Smooth muscle cell (in vitro differentiated cells): ENCODE data around the gene CCL11. TPM values are rescaled to one million over a fixed set of nuclear protein-coding genes. Genes with fewer than 3 reads are reported as not detected.

ENCODE experiments used
- DNase-seq: peaks from one replicate; lab custom pipeline; 2025; ENCODE audit not compliant: unreplicated experiment; lab: John Stamatoyannopoulos, UW
- H2AFZ ChIP-seq: fragments of 200-600 bp; sonication (generic); 2 replicates; pipeline ENCODE4 v1.6.0; 2016; ENCODE audit warnings: antibody characterized with exemption, low read depth, mild to moderate bottlenecking
- H3F3A ChIP-seq: fragments of 200-600 bp; sonication (generic); 2 replicates; pipeline ENCODE4 v1.6.0; 2017; ENCODE audit warnings: antibody characterized with exemption, low read depth
- H3K27ac ChIP-seq: fragments of 200-600 bp; sonication (generic); 2 replicates; pipeline ENCODE4 v1.5.1; 2016; ENCODE audit warnings: low read depth, mild to moderate bottlenecking
- H3K27me3 ChIP-seq: fragments of 200-600 bp; sonication (generic); 2 replicates; pipeline ENCODE4 v1.6.1; 2016; ENCODE audit warnings: low read depth, mild to moderate bottlenecking
- H3K36me3 ChIP-seq: fragments of 200-600 bp; sonication (generic); 2 replicates; pipeline ENCODE4 v1.5.1; 2016; ENCODE audit warnings: low read depth
- H3K4me1 ChIP-seq: fragments of 200-600 bp; sonication (generic); 2 replicates; pipeline ENCODE4 v1.5.1; 2016; ENCODE audit warnings: low read depth
- H3K4me2 ChIP-seq: fragments of 200-600 bp; sonication (generic); 2 replicates; pipeline ENCODE4 v1.6.0; 2016; ENCODE audit warnings: mild to moderate bottlenecking
- H3K4me3 ChIP-seq: fragments of 200-600 bp; sonication (generic); 2 replicates; pipeline ENCODE4 v1.5.1; 2016; ENCODE audit warnings: mild to moderate bottlenecking
- H3K79me2 ChIP-seq: fragments of 200-600 bp; sonication (generic); 2 replicates; pipeline ENCODE4 v1.6.0; 2016; ENCODE audit warnings: low read depth, mild to moderate bottlenecking
- H3K9ac ChIP-seq: fragments of 200-600 bp; sonication (generic); 2 replicates; pipeline ENCODE4 v1.6.0; 2016; ENCODE audit warnings: low read depth
- H3K9me3 ChIP-seq: fragments of 200-600 bp; sonication (generic); replicated peaks from 2 replicates; pipeline ENCODE4 v1.5.1; 2016; ENCODE audit warnings: low read depth
- H4K20me1 ChIP-seq: fragments of 200-600 bp; sonication (generic); 2 replicates; pipeline ENCODE4 v1.6.0; 2016; ENCODE audit warnings: low read depth
- CTCF ChIP-seq: fragments of 200-600 bp; sonication (generic); IDR thresholded peaks from 2 replicates; pipeline ENCODE4 v1.5.1; 2017; ENCODE audit warnings: borderline replicate concordance, mild to moderate bottlenecking, antibody characterized with exemption; ENCODE audit not compliant: insufficient read depth, poor library complexity, severe bottlenecking
- WGBS: methylation state at CpG from one replicate; pipeline ENCODE4 v1.1.7; 2016; ENCODE audit warnings: low lambda C conversion rate; 5-methylcytosine and 5-hydroxymethylcytosine counted together
- polyA plus RNA-seq: library from polyadenylated mRNA; unstranded; fragments of >200 nt; fragmentation: Nextera tagmentation; extraction: Ambion mirVana; gene quantifications from 2 replicates; pipeline ENCODE4 v1.2.1, GENCODE V29; 2016
- total RNA-seq: library from RNA; depleted of rRNA; stranded (reverse); fragments of >200 nt; gene quantifications from 2 replicates; pipeline ENCODE4 v1.2.3, GENCODE V29; 2014

Gene CCL11
- total and polyA plus RNA-seq, 2 experiments from 2014 or later: not detected

- H3K27me3 ChIP-seq: peaks cover 3% of the 10 kb centered on the region
- H3K4me2 ChIP-seq: no peak overlapping the region
- no peaks in the 10 kb centered on the region for H3F3A ChIP-seq
- no peaks in the 10 kb centered on the region for H3K36me3 ChIP-seq
- no peak overlapping the region for H3K4me3 ChIP-seq
- H2AFZ ChIP-seq: no peak overlapping the region
- no peaks in the 10 kb centered on the region for H4K20me1 ChIP-seq
- H3K79me2 ChIP-seq: no peaks in the 10 kb centered on the region
- no peaks in the 10 kb centered on the region for H3K9me3 ChIP-seq
- no peaks in the 10 kb centered on the region for H3K4me1 ChIP-seq
- no peak for TF ChIP-seq CTCF
- H3K9ac ChIP-seq: no peak overlapping the region
- no peak for DNase-seq
- no peak overlapping the region for H3K27ac ChIP-seq
These were observed 22.8 kb downstream of the CCL11 start for GRCh38 chr17:34308371-34308770.

GRCh38 chr17:34311291-34311690, 25.7 kb downstream of the CCL11 start:
- Histone ChIP-seq H3K9me3 (no peaks in the 10 kb centered on the region), H3F3A (no peaks in the 10 kb centered on the region), H3K4me1 (no peaks in the 10 kb centered on the region), H3K79me2 (no peaks in the 10 kb centered on the region), H3K27ac (no peak overlapping the region), H4K20me1 (no peaks in the 10 kb centered on the region), H3K4me2 (no peak overlapping the region), H3K9ac (no peak overlapping the region), H2AFZ (no peak overlapping the region), H3K27me3 (peaks cover 15% of the 10 kb centered on the region), H3K36me3 (no peaks in the 10 kb centered on the region), H3K4me3 (no peak overlapping the region)
- WGBS: 92% methylated on average over 7 of the region's 7 CpGs
- no peak for TF ChIP-seq CTCF
- DNase-seq: no peak

- TF ChIP-seq CTCF: no peak
- Histone ChIP-seq H3K4me3 (no peak overlapping the region), H3K4me2 (no peak overlapping the region), H3K4me1 (no peaks in the 10 kb centered on the region), H4K20me1 (no peaks in the 10 kb centered on the region), H3K79me2 (no peaks in the 10 kb centered on the region), H2AFZ (no peak overlapping the region), H3K9me3 (no peaks in the 10 kb centered on the region), H3K27me3 (peaks cover 15% of the 10 kb centered on the region), H3F3A (no peaks in the 10 kb centered on the region), H3K36me3 (no peaks in the 10 kb centered on the region), H3K9ac (no peak overlapping the region), H3K27ac (no peak overlapping the region)
- DNase-seq: no peak
- 42% methylated on average over 5 of the region's 5 CpGs for WGBS
These were observed 26.5 kb downstream of the CCL11 start for GRCh38 chr17:34312080-34312479.

- Histone ChIP-seq H3K4me1 (no peaks in the 10 kb centered on the region), H3K36me3 (no peaks in the 10 kb centered on the region), H4K20me1 (no peaks in the 10 kb centered on the region), H3K27me3 (peaks cover 12% of the 10 kb centered on the region), H3K27ac (no peak overlapping the region), H3K79me2 (no peaks in the 10 kb centered on the region), H3F3A (no peaks in the 10 kb centered on the region), H3K4me3 (no peak overlapping the region), H2AFZ (no peak overlapping the region), H3K9me3 (no peaks in the 10 kb centered on the region), H3K9ac (no peak overlapping the region), H3K4me2 (no peak overlapping the region)
- DNase-seq: no peak
- 87% methylated on average over 4 of the region's 4 CpGs for WGBS
- TF ChIP-seq CTCF: no peak
These were observed 27.6 kb downstream of the CCL11 start for GRCh38 chr17:34313164-34313563.
